ENCODE results near the gene KCNMB2.

DNA sequence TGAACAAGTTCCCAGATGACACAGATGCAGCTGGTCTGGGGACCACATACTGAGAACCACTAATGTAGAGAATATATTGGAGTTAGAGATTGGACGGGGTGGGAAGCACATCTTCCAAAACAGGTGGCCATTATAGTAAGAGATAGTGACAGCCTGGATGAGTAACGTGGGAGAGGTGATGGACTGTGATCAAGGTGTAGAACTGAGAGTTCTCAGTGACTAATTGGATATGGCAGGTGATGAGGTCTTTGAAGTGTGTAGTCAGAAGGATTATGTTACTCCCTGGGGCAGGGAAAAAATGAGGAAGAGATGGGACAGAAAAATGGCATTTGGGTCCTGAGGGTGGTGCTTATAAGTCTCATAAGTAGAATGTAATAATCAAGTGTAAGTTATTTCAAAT, 66.6 kb downstream of the KCNMB2 start:
- TF ChIP-seq, protein P1, sequence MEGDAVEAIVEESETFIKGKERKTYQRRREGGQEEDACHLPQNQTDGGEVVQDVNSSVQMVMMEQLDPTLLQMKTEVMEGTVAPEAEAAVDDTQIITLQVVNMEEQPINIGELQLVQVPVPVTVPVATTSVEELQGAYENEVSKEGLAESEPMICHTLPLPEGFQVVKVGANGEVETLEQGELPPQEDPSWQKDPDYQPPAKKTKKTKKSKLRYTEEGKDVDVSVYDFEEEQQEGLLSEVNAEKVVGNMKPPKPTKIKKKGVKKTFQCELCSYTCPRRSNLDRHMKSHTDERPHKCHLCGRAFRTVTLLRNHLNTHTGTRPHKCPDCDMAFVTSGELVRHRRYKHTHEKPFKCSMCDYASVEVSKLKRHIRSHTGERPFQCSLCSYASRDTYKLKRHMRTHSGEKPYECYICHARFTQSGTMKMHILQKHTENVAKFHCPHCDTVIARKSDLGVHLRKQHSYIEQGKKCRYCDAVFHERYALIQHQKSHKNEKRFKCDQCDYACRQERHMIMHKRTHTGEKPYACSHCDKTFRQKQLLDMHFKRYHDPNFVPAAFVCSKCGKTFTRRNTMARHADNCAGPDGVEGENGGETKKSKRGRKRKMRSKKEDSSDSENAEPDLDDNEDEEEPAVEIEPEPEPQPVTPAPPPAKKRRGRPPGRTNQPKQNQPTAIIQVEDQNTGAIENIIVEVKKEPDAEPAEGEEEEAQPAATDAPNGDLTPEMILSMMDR (IDR thresholded peaks at IDR 0.05) = no peak
- no peak for TF ChIP-seq EP300 (IDR thresholded peaks at IDR 0.05)
- TF ChIP-seq POLR2A (IDR thresholded peaks at IDR 0.05) = no peak

Measured in tibial nerve (tissue), 4 donors.